Vagina (tissue), 2 donors: ENCODE results near the gene TLE3.

Source experiments
- POLR2A ChIP-seq, 2 donors: fragments of 450-650 bp; IDR thresholded peaks; one replicate each; pipeline ENCODE4 v1.6.1; 2017; ENCODE audit warnings: antibody characterized with exemption in 2 of 2, mild to moderate bottlenecking in 2 of 2, moderate library complexity in 2 of 2
- POLR2AphosphoS5 ChIP-seq, 2 donors: sonication (generic); formaldehyde crosslinking; IDR thresholded peaks; one replicate each; pipeline ENCODE4 v1.9.0; 2017; ENCODE audit warnings: antibody characterized with exemption in 2 of 2, mild to moderate bottlenecking in 2 of 2, low read depth in 1 of 2; ENCODE audit not compliant: insufficient read depth in 1 of 2
- TF ChIP-seq, protein P1 (sequence below), 3 experiments: fragments of 450-650 bp in 2 of 3; fragments of 200-600 bp in 1 of 3; sonication (generic) in 1 of 3; IDR thresholded peaks; one replicate each; pipeline ENCODE4 v1.5.1; 2017 to 2019; ENCODE audit warnings: antibody characterized with exemption in 3 of 3, mild to moderate bottlenecking in 2 of 3, moderate library complexity in 2 of 3

DNA sequence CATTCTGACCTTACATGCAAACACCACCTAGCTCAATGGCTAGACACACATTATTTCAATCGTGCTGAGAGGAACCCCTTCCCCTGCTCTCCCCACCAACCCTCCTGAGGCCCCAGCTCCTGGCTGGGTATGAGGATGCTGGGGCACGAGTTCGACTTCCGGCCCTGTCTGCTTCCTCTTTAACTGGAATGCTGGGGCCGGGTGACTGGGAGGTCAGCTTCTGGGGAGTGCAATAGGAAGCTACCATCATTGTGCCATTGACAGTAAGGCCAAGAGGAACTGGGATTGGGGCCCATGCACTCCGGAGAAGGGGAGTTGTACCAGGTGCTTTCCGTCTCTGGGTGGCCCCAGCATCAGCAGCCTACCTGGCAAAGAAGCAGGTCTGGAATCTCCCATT is 15.6 kb upstream of the TLE3 start:
- TF ChIP-seq, protein P1, sequence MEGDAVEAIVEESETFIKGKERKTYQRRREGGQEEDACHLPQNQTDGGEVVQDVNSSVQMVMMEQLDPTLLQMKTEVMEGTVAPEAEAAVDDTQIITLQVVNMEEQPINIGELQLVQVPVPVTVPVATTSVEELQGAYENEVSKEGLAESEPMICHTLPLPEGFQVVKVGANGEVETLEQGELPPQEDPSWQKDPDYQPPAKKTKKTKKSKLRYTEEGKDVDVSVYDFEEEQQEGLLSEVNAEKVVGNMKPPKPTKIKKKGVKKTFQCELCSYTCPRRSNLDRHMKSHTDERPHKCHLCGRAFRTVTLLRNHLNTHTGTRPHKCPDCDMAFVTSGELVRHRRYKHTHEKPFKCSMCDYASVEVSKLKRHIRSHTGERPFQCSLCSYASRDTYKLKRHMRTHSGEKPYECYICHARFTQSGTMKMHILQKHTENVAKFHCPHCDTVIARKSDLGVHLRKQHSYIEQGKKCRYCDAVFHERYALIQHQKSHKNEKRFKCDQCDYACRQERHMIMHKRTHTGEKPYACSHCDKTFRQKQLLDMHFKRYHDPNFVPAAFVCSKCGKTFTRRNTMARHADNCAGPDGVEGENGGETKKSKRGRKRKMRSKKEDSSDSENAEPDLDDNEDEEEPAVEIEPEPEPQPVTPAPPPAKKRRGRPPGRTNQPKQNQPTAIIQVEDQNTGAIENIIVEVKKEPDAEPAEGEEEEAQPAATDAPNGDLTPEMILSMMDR (IDR thresholded peaks at IDR 0.05): no peak
- TF ChIP-seq POLR2AphosphoS5 (IDR thresholded peaks at IDR 0.05; ENCODE audit: insufficient read depth in 1 of 2, low read depth in 1 of 2) (no peak), POLR2A (IDR thresholded peaks at IDR 0.05) (no peak)
